Adrenal gland (tissue), 12 donors: ENCODE results near the gene FAXC. TPM values are rescaled to one million over a fixed set of nuclear protein-coding genes. Genes with fewer than 3 reads are reported as not detected.
"Not testable (repeated sequence)": the region's sequence is repeated elsewhere in the genome, so short reads cannot be mapped to it uniquely, and the experiment has no call there.

ENCODE experiments used
- DNase-seq, 7 donors: peaks; one replicate each; pipeline ENCODE4 v3.0.0-alpha.2; 2019 to 2020
- H3K27ac ChIP-seq, 5 donors: fragments of 200-600 bp; sonication (generic) in 4 of 5; 1 replicate in 3 of 5; 2 replicates in 2 of 5; pipeline versions ENCODE4 v1.5.1 to v1.8.0; 2016 to 2020; ENCODE audit warnings: mild to moderate bottlenecking in 1 of 5
- H3K27me3 ChIP-seq: fragments of 200-600 bp; 2 replicates; pipeline ENCODE4 v1.8.0; 2021
- H3K36me3 ChIP-seq, 2 donors: fragments of 200-600 bp; replicated peaks in 1 of 2; 1 replicate in 1 of 2; 2 replicates in 1 of 2; pipeline versions ENCODE4 v1.5.1 to v1.8.0; 2018 to 2022
- H3K4me1 ChIP-seq, 2 donors: fragments of 200-600 bp; replicated peaks in 1 of 2; 1 replicate in 1 of 2; 2 replicates in 1 of 2; pipeline versions ENCODE4 v1.5.1 to v1.8.0; 2018 to 2021
- H3K4me3 ChIP-seq, 4 donors: fragments of 200-600 bp; sonication (generic) in 3 of 4; one replicate each; pipeline ENCODE4 v1.5.1; 2016 to 2018
- H3K9me3 ChIP-seq, 3 donors: fragments of 200-600 bp; sonication (generic) in 1 of 3; replicated peaks in 1 of 3; 1 replicate in 2 of 3; 2 replicates in 1 of 3; pipeline versions ENCODE4 v1.5.1 to v1.8.0; 2016 to 2021
- POLR2A ChIP-seq, 2 donors: fragments of 450-650 bp; IDR thresholded peaks; one replicate each; pipeline ENCODE4 v1.6.1; 2017; ENCODE audit warnings: antibody characterized with exemption in 2 of 2, mild to moderate bottlenecking in 2 of 2, moderate library complexity in 1 of 2
- WGBS, 4 donors: extraction: QIAGEN DNeasy Blood & Tissue Kit in 2 of 4; methylation state at CpG; one replicate each; pipeline versions ENCODE4 v1.1.5 to v1.1.7; 2013 to 2017; 5-methylcytosine and 5-hydroxymethylcytosine counted together
- intact Hi-C, 2 donors: fragments of 100-400 bp; cut with DNase I; formaldehyde crosslinking; loops; one replicate each; pipeline versions ENCODE4 v1.14.1 to v1.15.0; 2022 to 2023
- polyA plus RNA-seq, 3 donors: library from polyadenylated mRNA; stranded (reverse); fragments of 200-250 nt in 2 of 3; fragments of 350-450 nt in 1 of 3; fragmentation: Illumina TruSeq in 1 of 3; extraction: RNeasy Lipid Tissue Mini Kit (QIAGEN cat#74804) in 1 of 3; gene quantifications; one replicate each; pipeline ENCODE4 v1.2.3, GENCODE V29; 2013 to 2014
- total RNA-seq, 9 donors: library from RNA; depleted of rRNA in 4 of 9; stranded (reverse); fragments of >200 nt in 4 of 9; fragments of 120-200 nt in 1 of 9; fragmentation: NEBNext Ultra II Directional in 1 of 9; extraction: Animal tissue kit (Norgen Biotek cat#: 25700) in 1 of 9; gene quantifications; one replicate each; pipeline versions ENCODE4 v1.1.0 to v1.2.4, GENCODE V29; 2013 to 2023
- TF ChIP-seq, protein P1 (sequence below), 6 experiments: fragments of 450-650 bp in 4 of 6; fragments of 200-600 bp in 2 of 6; sonication (generic) in 1 of 6; IDR thresholded peaks; 1 replicate in 5 of 6; 2 replicates in 1 of 6; pipeline versions ENCODE4 v1.5.1 to v1.8.0; 2016 to 2021; ENCODE audit warnings: antibody characterized with exemption in 6 of 6, mild to moderate bottlenecking in 2 of 6, moderate library complexity in 1 of 6
- donor health status: healthy with polysubstance abuse.
- donor health status: Bipolar disorder and iron deficiency.
- donor health status: DM: yes; HTN: yes; CAD: no.
- donor health status: DM: no; HTN: no; CAD: no.
- donor health status: DM: no; HTN: no; CAD: no.
- donor health status: DM: yes; HTN: yes; CAD: no.

The FAXC gene
- total and polyA plus RNA-seq, 12 donors = 0.32 to 4.5 (median 2.0) TPM; not detected in 3

- no peaks in the 10 kb centered on the region for H3K27me3 ChIP-seq
- no peak overlapping the region for H3K27ac ChIP-seq
- WGBS, 4 donors = 72 to 87% (median 81%) methylated on average over 2 of the region's 2 CpGs
- intact Hi-C loops = no loop called here
- no peaks in the 10 kb centered on the region for H3K4me1 ChIP-seq
- no peaks in the 10 kb centered on the region for H3K9me3 ChIP-seq
- TF ChIP-seq POLR2A (IDR thresholded peaks at IDR 0.05) = no peak
- TF ChIP-seq, protein P1, sequence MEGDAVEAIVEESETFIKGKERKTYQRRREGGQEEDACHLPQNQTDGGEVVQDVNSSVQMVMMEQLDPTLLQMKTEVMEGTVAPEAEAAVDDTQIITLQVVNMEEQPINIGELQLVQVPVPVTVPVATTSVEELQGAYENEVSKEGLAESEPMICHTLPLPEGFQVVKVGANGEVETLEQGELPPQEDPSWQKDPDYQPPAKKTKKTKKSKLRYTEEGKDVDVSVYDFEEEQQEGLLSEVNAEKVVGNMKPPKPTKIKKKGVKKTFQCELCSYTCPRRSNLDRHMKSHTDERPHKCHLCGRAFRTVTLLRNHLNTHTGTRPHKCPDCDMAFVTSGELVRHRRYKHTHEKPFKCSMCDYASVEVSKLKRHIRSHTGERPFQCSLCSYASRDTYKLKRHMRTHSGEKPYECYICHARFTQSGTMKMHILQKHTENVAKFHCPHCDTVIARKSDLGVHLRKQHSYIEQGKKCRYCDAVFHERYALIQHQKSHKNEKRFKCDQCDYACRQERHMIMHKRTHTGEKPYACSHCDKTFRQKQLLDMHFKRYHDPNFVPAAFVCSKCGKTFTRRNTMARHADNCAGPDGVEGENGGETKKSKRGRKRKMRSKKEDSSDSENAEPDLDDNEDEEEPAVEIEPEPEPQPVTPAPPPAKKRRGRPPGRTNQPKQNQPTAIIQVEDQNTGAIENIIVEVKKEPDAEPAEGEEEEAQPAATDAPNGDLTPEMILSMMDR (IDR thresholded peaks at IDR 0.05) = no peak
- H3K36me3 ChIP-seq = no peaks in the 10 kb centered on the region
- DNase-seq = no peak
- no peak overlapping the region for H3K4me3 ChIP-seq
Measured at GRCh38 chr6:99270030-99270429, 79.4 kb downstream of the FAXC start.

DNA sequence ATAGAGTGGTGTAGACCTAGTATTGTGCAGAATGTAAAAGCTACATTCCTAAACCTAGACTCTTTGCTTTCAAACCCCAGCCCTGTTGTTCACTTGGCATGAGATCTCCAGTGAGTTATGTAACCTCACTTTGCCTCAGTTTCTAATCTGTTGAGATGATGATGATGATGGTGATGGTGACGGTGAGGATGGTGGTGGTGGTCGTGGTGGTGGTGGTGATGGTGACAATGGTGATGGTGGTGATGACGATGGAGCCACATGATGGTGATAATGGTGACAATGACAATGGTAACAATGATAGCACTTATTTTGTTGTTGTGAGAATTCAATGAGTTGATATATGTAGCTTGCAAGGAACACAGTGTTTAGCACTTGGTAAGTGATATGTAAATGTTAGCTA lies 80.3 kb downstream of the FAXC start:
- no peak for DNase-seq
- TF ChIP-seq POLR2A (IDR thresholded peaks at IDR 0.05) = no peak
- TF ChIP-seq, protein P1 (IDR thresholded peaks at IDR 0.05) = no peak
- Histone ChIP-seq H3K4me1 (no peaks in the 10 kb centered on the region), H3K9me3 (no peaks in the 10 kb centered on the region), H3K36me3 (no peaks in the 10 kb centered on the region), H3K27ac (no peak overlapping the region), H3K27me3 (no peaks in the 10 kb centered on the region), H3K4me3 (no peak overlapping the region)
- WGBS, 4 donors = 62 to 80% (median 73%) methylated on average over 3 of the region's 3 CpGs
- intact Hi-C loops = no loop called here

DNA sequence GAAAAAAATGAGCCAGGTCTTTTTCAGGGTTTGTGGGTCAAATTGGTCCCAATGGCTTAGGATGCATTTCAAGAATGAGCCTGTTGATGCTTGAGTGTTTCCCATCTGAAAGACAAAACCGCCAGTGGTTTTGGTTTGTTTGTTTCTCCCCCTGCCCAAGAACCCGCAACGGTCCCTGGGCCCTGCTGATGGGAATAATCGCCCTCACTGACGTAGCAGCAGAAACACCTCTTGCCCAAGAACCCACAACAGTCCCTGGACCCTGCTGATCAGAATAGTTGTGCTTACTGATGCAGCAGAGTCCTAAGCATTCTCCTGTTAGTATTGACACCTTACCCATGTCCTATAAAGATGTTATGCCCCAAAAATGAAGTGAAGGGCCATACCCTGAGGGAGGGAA lies 82.5 kb downstream of the FAXC start:
- DNase-seq, H3K9me3 ChIP-seq, H3K27me3 ChIP-seq, H3K4me3 ChIP-seq, intact Hi-C loops, H3K36me3 ChIP-seq, H3K4me1 ChIP-seq, H3K27ac ChIP-seq: not testable (repeated sequence)
- 87 to 96% (median 93%) methylated on average over 4 to 5 of the region's 5 CpGs for WGBS, 4 donors

GRCh38 chr6:99265447-99265846 lies 84.0 kb downstream of the FAXC start:
- H3K36me3 ChIP-seq, H3K27ac ChIP-seq, H3K27me3 ChIP-seq, H3K4me1 ChIP-seq, H3K9me3 ChIP-seq, H3K4me3 ChIP-seq, DNase-seq, intact Hi-C loops: not testable (repeated sequence)
- WGBS, 4 donors = 71 to 89% (median 76%) methylated on average over 5 of the region's 5 CpGs

DNA sequence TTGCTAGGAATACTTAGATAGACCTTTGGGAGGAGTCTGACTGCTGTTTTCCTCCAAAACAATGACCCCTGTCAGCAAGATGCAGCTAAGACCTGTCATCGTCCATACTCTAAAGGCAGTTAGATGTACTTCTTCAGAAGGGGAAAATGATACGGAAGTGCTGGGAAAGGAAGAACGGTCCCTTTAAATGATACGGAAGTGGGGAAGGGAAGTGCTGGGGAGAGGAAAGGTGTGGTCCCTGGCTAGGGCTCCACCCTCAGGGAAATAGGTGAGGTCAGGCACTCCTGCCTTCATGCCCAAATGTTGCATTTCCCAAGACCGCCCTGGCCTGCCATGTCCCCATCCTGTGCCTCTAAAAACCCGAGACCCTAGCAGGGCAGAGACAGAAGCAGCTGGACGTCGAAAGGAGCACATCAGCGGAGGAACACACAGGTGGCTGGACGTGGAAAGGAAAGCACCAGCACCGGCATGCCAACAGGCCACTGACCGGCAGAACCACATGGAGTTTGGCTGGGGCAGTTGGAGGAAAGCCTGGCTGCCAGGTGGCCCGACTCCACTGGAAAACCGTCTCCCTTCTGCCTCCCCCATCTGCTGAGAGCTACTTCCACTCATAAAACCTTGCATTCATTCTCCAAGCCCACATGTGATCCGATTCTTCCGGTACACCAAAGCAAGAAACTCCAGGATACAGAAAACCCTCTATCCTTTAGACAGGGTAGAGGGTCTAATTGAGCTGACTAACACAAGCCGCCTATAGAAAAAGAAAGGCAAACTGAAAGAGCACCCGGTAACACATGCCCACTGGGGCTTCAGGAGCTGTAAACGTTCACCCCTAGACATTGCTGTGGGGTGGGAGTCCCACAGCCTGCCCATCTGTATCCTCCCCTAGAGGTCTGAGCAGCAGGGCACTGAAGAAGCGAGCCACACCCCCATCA lies 94.6 kb downstream of the FAXC start:
- Histone ChIP-seq H3K4me3 (no peak overlapping the region), H3K27ac (no peak overlapping the region), H3K4me1 (no peaks in the 10 kb centered on the region), H3K36me3 (no peaks in the 10 kb centered on the region), H3K27me3 (no peaks in the 10 kb centered on the region), H3K9me3 (no peaks in the 10 kb centered on the region)
- no peak for TF ChIP-seq POLR2A (IDR thresholded peaks at IDR 0.05)
- TF ChIP-seq, protein P1 (IDR thresholded peaks at IDR 0.05) = no peak
- WGBS, 4 donors = 68 to 77% (median 71%) methylated on average over 20 of the region's 20 CpGs
- DNase-seq = no peak
- intact Hi-C loops = no loop called here
